Middle frontal gyrus (tissue), 1 donor: ENCODE measurements around the gene PPIL6.

ENCODE experiments used
- DNase-seq: peaks from one replicate; pipeline ENCODE4 v3.0.0-alpha.2; 2015; ENCODE audit warnings: low spot score; ENCODE audit errors: extremely low spot score

PPIL6 gene

GRCh38 chr6:109406196-109406595, 34.2 kb downstream of the PPIL6 start:
- DNase-seq: no peak

GRCh38 chr6:109397020-109397419, 43.4 kb downstream of the PPIL6 start:
- DNase-seq: no peak

DNA sequence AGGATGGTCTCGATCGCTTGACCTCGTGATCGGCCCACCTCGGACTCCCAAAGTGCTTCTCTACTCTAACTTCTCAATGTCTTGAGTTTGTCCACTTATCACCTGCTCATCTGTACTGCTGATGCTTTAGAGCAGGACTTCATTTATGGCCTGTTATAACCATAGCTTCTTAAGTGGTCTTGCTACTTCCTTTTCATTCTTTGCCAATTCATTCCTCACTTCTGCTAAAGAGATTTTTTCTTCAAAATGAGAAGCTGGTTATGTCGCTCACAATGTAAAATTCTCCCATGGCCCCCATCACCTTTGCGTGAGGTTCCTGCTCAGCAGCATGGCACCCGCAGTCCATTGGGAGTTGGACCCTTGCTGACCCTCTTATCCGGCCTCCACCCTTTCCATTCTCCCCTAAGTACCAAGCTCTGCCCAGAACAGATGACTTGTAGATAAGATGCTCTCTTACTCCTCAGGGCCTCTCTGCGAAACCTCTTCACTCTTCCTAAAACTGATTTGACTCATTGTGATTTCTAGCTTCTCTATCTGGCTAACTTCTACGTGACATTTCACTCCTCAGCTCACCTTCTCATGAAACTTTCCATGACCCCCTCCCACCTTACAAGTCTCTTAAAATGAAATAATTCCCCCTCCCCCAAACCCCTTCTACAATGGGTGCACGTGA, 44.2 kb downstream of the PPIL6 start:
- DNase-seq: no peak

DNA sequence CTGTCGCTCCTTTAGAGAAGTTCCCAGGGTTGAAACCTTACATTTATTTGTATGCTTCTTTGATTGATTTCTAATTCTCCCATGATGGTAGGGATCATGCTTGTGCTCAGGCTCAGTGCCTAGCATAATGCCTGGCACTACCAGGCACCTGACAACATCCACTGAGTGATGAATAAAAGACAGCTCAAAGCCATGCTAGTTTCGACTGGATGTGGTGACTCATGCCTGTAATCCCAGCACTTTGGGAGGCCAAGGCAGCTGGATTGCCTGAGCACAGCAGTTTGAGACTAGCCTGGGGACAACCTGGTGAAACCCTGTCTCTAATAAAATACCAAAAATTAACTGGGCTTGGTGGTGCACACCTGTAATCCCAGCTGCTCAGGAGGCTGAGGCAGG, 46.5 kb downstream of the PPIL6 start:
- no peak for DNase-seq

GRCh38 chr6:109393157-109393885, 47.1 kb downstream of the PPIL6 start:
- no peak for DNase-seq

DNA sequence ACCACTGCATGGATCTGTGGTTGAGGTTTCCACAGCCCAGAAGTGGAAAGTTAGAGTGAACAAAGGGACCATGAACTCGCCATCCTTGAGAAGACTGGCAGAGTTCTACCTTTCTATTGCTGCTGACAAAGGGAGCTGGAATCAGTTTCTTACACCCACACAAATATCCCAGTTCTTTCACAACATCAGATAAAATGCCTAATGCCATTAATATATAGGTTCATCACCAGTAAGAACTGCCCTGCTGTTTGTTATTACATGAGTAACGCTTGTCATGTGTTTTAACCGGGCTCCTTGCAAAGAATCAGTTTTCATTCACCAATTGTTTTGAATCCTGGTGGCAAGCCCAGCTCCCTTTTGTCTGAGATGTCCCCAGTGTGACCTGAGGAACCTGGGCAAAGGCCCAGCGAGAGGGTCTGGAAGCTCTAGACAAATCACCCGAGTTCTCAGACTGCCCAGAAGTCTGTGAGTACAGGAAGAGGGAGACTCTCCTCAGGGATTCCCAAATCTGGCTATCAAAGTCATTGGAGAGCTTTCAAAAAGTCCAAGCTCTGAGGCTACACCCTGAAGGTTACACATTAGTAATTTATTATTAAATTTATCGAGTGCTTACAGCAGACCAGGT, 50.7 kb downstream of the PPIL6 start:
- DNase-seq: no peak

DNA sequence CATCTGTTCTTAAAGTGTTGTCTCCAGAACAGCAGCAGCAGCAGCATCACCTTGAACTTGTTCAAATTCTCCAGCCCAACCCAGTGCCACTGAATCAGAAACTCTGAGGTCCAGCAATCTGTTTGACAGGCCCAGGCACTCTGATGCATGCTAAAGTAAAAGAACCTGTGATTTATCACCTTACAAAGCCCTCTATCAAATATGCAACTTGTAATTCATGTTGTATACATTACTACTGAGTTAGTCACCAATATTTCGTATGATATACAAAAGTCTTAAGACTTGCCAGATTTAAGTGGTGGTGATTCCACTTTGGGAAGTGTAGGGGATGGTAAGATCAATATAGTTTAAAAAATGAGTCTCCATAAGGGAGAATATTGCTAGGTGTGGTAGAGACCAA, 52.2 kb downstream of the PPIL6 start:
- DNase-seq: no peak

DNA sequence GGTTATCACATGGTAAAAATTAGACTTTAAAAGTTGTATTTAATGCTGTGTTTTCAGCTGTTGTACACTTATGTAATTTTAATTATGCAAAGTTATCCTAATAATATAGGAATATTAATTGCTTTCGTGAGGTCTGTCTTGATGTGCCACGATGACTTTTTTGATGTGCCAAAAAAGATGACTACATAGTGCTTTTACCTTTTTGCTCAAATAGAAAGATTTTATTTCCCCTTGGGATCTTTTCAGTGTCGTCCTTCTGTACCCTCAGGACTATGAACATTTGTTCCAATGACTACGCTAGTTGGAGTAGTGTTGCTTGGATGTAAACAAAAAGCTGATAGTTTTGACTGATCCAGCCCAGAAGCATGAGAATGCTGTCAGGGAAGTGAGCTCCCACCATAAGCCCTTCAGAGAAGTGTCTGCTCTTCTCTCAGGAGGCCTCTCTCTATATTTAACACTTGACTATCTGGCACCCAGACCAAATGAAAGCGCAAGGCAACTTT, 56.9 kb downstream of the PPIL6 start:
- no peak for DNase-seq

- peak; percentile 78 for DNase-seq
Observed at GRCh38 chr6:109382576-109383437, 57.6 kb downstream of the PPIL6 start.

- DNase-seq: peak; percentile 84
Observed at GRCh38 chr6:109381747-109382575, 58.5 kb downstream of the PPIL6 start, which contains the start of gene CD164. TSS of gene CD164 (minus strand) at chr6:109382467. CDS start at chr6:109382378, 89 bp downstream.

DNA sequence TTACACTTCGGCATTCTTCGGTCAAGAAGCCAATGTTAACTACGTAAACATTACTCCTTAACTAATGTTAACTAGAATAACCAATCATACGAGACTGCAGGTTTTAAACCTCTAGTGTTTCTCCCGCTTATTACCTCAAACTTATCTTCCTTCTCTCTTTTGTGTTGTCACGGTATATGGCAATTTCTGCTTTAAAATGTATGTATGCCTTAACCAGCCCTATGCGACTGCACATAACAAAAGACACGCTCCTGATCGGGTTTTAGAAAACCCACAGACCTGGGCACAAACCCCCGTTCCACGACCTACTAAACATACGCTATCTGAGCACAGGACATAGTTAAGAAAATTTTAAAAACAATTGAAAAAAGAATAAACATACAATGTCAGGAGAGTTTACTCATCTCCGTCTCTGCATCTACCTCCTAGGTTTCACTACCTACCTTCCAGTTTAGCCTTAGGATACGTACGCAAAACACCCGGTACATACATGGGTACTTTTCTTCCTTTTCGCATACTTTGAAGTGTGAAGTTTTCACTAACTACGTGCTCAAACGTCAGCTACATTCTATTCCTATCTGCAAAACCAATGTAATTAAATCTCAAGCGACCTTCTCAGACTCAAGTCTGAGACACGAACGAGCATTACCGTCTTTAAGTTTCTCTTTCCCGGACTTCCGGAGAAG, 59.2 kb downstream of the PPIL6 start:
- no peak for DNase-seq

- DNase-seq: no peak
Observed at GRCh38 chr6:109379711-109380110, 60.7 kb downstream of the PPIL6 start.

- no peak for DNase-seq
Observed at GRCh38 chr6:109377717-109378116, 62.7 kb downstream of the PPIL6 start.

DNA sequence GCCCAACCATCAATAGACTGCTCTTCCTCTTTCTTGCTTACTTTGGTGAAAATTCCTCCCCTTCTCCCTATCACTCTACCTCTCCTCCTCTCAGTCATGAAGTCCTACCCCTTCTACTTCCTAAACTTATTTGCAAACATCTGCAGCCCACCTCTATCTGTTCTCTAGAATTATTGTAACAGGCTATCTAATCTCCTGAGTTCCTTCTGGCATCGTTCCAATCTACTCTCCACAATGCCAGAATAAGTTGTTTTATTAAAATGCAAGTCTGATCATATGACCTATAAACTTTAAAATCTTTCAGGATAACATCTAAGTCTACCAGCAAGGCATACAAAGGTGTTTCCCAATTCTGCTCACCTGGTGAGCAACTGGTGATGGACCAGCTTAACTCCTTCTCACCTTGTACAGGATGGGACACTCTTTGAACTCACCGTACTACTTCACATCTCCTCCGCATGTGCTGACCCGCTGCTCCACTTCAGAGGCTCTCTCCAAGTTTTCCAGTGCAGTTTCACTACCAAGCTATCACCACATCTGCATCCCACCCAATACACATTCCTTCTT, 66.0 kb downstream of the PPIL6 start:
- DNase-seq: no peak

GRCh38 chr6:109373762-109374161, 66.7 kb downstream of the PPIL6 start:
- no peak for DNase-seq

DNA sequence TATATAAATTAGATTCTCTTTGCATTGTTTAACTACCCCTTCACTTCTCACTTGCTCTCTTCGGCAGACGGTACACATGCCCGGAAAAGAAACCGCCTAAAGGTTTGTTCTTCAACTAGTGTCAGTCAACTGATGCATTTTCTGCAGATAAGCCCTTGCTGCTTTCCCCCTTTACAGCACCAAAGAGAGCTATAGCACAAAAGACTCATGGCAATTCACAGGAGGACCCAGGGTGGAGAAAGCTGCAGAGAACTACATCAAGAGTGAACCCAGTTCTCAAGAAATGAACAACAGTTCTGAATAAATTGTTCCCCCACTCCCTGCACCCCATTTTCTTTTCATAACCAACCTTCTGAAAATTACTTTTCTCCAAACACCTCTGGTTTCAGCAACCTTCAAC, 67.1 kb downstream of the PPIL6 start:
- no peak for DNase-seq

GRCh38 chr6:109372130-109372529, 68.3 kb downstream of the PPIL6 start:
- no peak for DNase-seq

GRCh38 chr6:109370792-109371191, 69.6 kb downstream of the PPIL6 start:
- DNase-seq: no peak

DNA sequence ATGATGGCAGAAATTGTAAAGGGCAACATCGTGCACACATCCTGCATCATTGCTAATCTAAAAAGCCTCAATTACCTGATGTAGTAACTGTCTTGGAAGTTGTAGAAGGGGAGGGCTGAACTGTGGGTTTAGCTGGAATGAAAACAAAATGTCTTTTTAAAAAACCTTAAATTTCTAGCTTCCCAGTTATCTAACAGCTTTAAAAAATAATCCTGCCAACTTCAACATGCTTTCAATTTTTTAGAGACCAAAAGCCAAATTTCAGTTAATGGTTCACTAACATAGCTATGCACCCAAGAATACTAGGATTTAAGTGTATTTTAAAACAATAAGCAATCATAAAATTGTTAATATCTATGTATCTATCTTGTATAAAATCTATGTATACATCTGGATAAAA, 70.1 kb downstream of the PPIL6 start:
- DNase-seq: no peak

GRCh38 chr6:109369728-109370127, 70.7 kb downstream of the PPIL6 start:
- no peak for DNase-seq
